IMR-90 (cell line): ENCODE data around the gene IL3RA. TPM values are rescaled to one million over a fixed set of nuclear protein-coding genes. Genes with fewer than 3 reads are reported as not detected.

ENCODE experiments used
- ATAC-seq: fragments of 200-7000 bp; cut with Tn5 transposase; 2 replicates; pipeline ENCODE4 v1.9.1; 2020; ENCODE audit warnings: low read depth, mild to moderate bottlenecking, moderate library complexity
- BruUV-seq: library from RNA; stranded (reverse); fragments of 400-500 nt; replicated peaks from 2 replicates; lab custom pipeline; 2021; lab: Mats Ljungman, UMichigan
- CTCF ChIA-PET: fragments of 300-600 bp; formaldehyde crosslinking; extraction: SDS; loops from one replicate; lab custom pipeline; 2021; ENCODE audit warnings: antibody characterized with exemption; lab: Yijun Ruan, JAX
- POLR2A ChIA-PET: fragments of 300-600 bp; sonication (Branson Sonifier 250); formaldehyde crosslinking; loops from one replicate; lab custom pipeline; 2022; ENCODE audit warnings: antibody characterized with exemption; ENCODE audit not compliant: unreplicated experiment; lab: Charles Lee
- DNase-seq: peaks from one replicate; pipeline ENCODE4 v3.0.0; 2013
- H2AFZ ChIP-seq: replicated peaks from 2 replicates; pipeline ENCODE3; 2013; ENCODE audit warnings: low read length, mild to moderate bottlenecking; ENCODE audit not compliant: poor library complexity
- H2AK5ac ChIP-seq: 2 replicates; pipeline ENCODE4 v1.6.1; 2013; ENCODE audit warnings: low read depth, low read length, inconsistent platforms
- H2AK9ac ChIP-seq: replicated peaks from 2 replicates; pipeline ENCODE3; 2013; ENCODE audit warnings: mild to moderate bottlenecking, low read depth, low read length, moderate library complexity; ENCODE audit not compliant: poor library complexity
- H2BK120ac ChIP-seq: 2 replicates; pipeline ENCODE4 v1.6.1; 2013; ENCODE audit warnings: low read depth, low read length, inconsistent platforms
- H2BK15ac ChIP-seq: 3 replicates; pipeline ENCODE4 v1.6.1; 2013; ENCODE audit warnings: low read depth, low read length, inconsistent platforms
- H2BK20ac ChIP-seq: 2 replicates; pipeline ENCODE4 v1.6.1; 2013; ENCODE audit warnings: low read depth, mild to moderate bottlenecking, inconsistent platforms, low read length, moderate library complexity
- H2BK5ac ChIP-seq: 2 replicates; pipeline ENCODE4 v1.6.1; 2013; ENCODE audit warnings: mild to moderate bottlenecking, low read depth, low read length, inconsistent platforms; ENCODE audit not compliant: poor library complexity, severe bottlenecking
- H3K14ac ChIP-seq: replicated peaks from 2 replicates; pipeline ENCODE4 v1.6.1; 2013; ENCODE audit warnings: low read depth, low read length, inconsistent platforms
- H3K18ac ChIP-seq: 2 replicates; pipeline ENCODE4 v1.6.1; 2013; ENCODE audit warnings: low read depth, low read length, control low read depth
- H3K23ac ChIP-seq: 2 replicates; pipeline ENCODE4 v1.6.1; 2013; ENCODE audit warnings: low read depth, low read length, inconsistent platforms
- H3K27ac ChIP-seq: 2 replicates; pipeline ENCODE4 v1.5.1; 2013; ENCODE audit warnings: mild to moderate bottlenecking, control low read depth, low read length; ENCODE audit not compliant: insufficient read depth
- H3K27me3 ChIP-seq: 2 replicates; pipeline ENCODE4 v1.6.1; 2013; ENCODE audit warnings: low read length; ENCODE audit not compliant: control insufficient read depth, insufficient read depth
- H3K36me3 ChIP-seq: 2 replicates; pipeline ENCODE4 v1.6.1; 2013; ENCODE audit warnings: low read length, mixed read lengths; ENCODE audit not compliant: control insufficient read depth, insufficient read depth
- H3K4ac ChIP-seq: 2 replicates; pipeline ENCODE4 v1.6.1; 2013; ENCODE audit warnings: low read depth, low read length, inconsistent platforms
- H3K4me1 ChIP-seq: 2 replicates; pipeline ENCODE4 v1.6.1; 2013; ENCODE audit warnings: low read length, mixed read lengths; ENCODE audit not compliant: control insufficient read depth, insufficient read depth
- H3K4me2 ChIP-seq: 2 replicates; pipeline ENCODE4 v1.6.1; 2013; ENCODE audit warnings: low read depth, mild to moderate bottlenecking, control low read depth, low read length, moderate library complexity
- H3K4me3 ChIP-seq: 2 replicates; pipeline ENCODE4 v1.5.1; 2013; ENCODE audit warnings: low read depth, mild to moderate bottlenecking, control low read depth, low read length, moderate library complexity; ENCODE audit not compliant: insufficient read depth
- H3K56ac ChIP-seq: 2 replicates; pipeline ENCODE4 v1.6.1; 2013; ENCODE audit warnings: low read length, inconsistent platforms; ENCODE audit not compliant: insufficient read depth; ENCODE audit errors: extremely low read depth
- H3K79me1 ChIP-seq, 2 experiments: 2 replicates each; pipeline ENCODE4 v1.6.1; 2013; ENCODE audit warnings: low read length in 2 of 2, inconsistent platforms in 1 of 2, low read depth in 1 of 2
- H3K9ac ChIP-seq: 2 replicates; pipeline ENCODE4 v1.6.1; 2013; ENCODE audit warnings: low read depth, low read length, control low read depth
- H3K9me1 ChIP-seq: 2 replicates; pipeline ENCODE4 v1.6.1; 2013; ENCODE audit warnings: low read length, inconsistent platforms; ENCODE audit not compliant: insufficient read depth
- H3K9me3 ChIP-seq: 2 replicates; pipeline ENCODE4 v1.6.1; 2013; ENCODE audit warnings: low read length; ENCODE audit not compliant: control insufficient read depth, insufficient read depth
- H4K20me1 ChIP-seq: 2 replicates; pipeline ENCODE4 v1.6.1; 2013; ENCODE audit warnings: low read length, inconsistent platforms; ENCODE audit not compliant: insufficient read depth
- H4K5ac ChIP-seq: 2 replicates; pipeline ENCODE4 v1.6.1; 2013; ENCODE audit warnings: mild to moderate bottlenecking, low read depth, low read length, control low read depth
- H4K8ac ChIP-seq, 2 experiments: 2 replicates each; pipeline ENCODE4 v1.6.1; 2013; ENCODE audit warnings: low read depth in 2 of 2, low read length in 2 of 2, control low read depth in 1 of 2, inconsistent platforms in 1 of 2
- H4K91ac ChIP-seq: 2 replicates; pipeline ENCODE4 v1.6.1; 2013; ENCODE audit warnings: low read depth, low read length, inconsistent platforms; ENCODE audit not compliant: insufficient read depth
- BHLHE40 ChIP-seq: fragments of 150-350 bp; IDR thresholded peaks from 2 replicates; pipeline ENCODE4 v1.6.1; 2016; ENCODE audit warnings: mild to moderate bottlenecking, low read depth, low read length
- CEBPB ChIP-seq: IDR thresholded peaks from 2 replicates; pipeline ENCODE4 v1.6.1; 2012; ENCODE audit warnings: low read depth, low read length, improper control_type of control experiment
- CHD1 ChIP-seq: IDR thresholded peaks from 2 replicates; pipeline ENCODE4 v1.6.1; 2012; ENCODE audit warnings: low read depth, low read length, improper control_type of control experiment
- CTCF ChIP-seq: conservative IDR thresholded peaks from 2 replicates; pipeline ENCODE4 v1.5.1; 2012; ENCODE audit warnings: mild to moderate bottlenecking, low read depth, low read length, improper control_type of control experiment
- ELK1 ChIP-seq: fragments of 150-350 bp; IDR thresholded peaks from 2 replicates; pipeline ENCODE4 v1.6.1; 2016; ENCODE audit warnings: low read depth, mild to moderate bottlenecking, low read length, moderate library complexity, borderline replicate concordance
- FOS ChIP-seq: fragments of 150-350 bp; IDR thresholded peaks from 2 replicates; pipeline ENCODE4 v1.6.1; 2016; ENCODE audit warnings: low read depth, low read length
- MAFK ChIP-seq: IDR thresholded peaks from 2 replicates; pipeline ENCODE4 v1.6.1; 2012; ENCODE audit warnings: low read depth, low read length, improper control_type of control experiment
- MAZ ChIP-seq: IDR thresholded peaks from 2 replicates; pipeline ENCODE4 v1.6.1; 2012; ENCODE audit warnings: low read depth, mild to moderate bottlenecking, low read length, improper control_type of control experiment, moderate library complexity, borderline replicate concordance
- MXI1 ChIP-seq: IDR thresholded peaks from 2 replicates; pipeline ENCODE4 v1.6.1; 2012; ENCODE audit warnings: low read depth, mild to moderate bottlenecking, low read length, moderate library complexity, borderline replicate concordance
- NFE2L2 ChIP-seq: fragments of 150-350 bp; IDR thresholded peaks from 2 replicates; pipeline ENCODE4 v1.6.1; 2016; ENCODE audit warnings: low read depth, mild to moderate bottlenecking, low read length
- POLR2A ChIP-seq: IDR thresholded peaks from 2 replicates; pipeline ENCODE4 v1.6.1; 2012; ENCODE audit warnings: mild to moderate bottlenecking, low read depth, low read length
- RAD21 ChIP-seq: IDR thresholded peaks from 2 replicates; pipeline ENCODE4 v1.6.1; 2012; ENCODE audit warnings: low read length, improper control_type of control experiment
- RCOR1 ChIP-seq: IDR thresholded peaks from 2 replicates; pipeline ENCODE4 v1.6.1; 2012; ENCODE audit warnings: mild to moderate bottlenecking, low read length, improper control_type of control experiment; ENCODE audit not compliant: insufficient replicate concordance
- RFX5 ChIP-seq: IDR thresholded peaks from 2 replicates; pipeline ENCODE4 v1.8.0; 2012; ENCODE audit warnings: low read depth, mild to moderate bottlenecking, low read length, moderate library complexity
- SMC3 ChIP-seq: fragments of 150-350 bp; IDR thresholded peaks from 2 replicates; pipeline ENCODE4 v1.6.1; 2016; ENCODE audit warnings: low read depth, mild to moderate bottlenecking, antibody characterized with exemption, low read length, moderate library complexity
- WGBS, 2 experiments: methylation state at CpG; one replicate each; pipeline versions ENCODE4 v1.1.5 to v1.1.7; 2013; ENCODE audit warnings: missing lambda C conversion rate in 2 of 2; ENCODE audit not compliant: insufficient read length in 1 of 2; ENCODE audit errors: extremely low coverage in 2 of 2; 5-methylcytosine and 5-hydroxymethylcytosine counted together
- dilution Hi-C: fragments of 300-500 bp; cut with HindIII; formaldehyde crosslinking; loops from one replicate; pipeline ENCODE4 v1.14.3; 2018; ENCODE audit warnings: low sequenced_read_pairs; ENCODE audit not compliant: unreplicated experiment
- in situ Hi-C: fragments of 300-500 bp; cut with MboI; formaldehyde crosslinking; loops from 3 replicates; pipeline ENCODE4 v1.14.3; 2019; ENCODE audit warnings: low sequenced_read_pairs, inconsistent platforms, mixed read lengths
- intact Hi-C: fragments of 100-400 bp; cut with micrococcal nuclease; formaldehyde crosslinking; loops from 2 replicates; pipeline ENCODE4 v1.10.0; 2022
- polyA plus RNA-seq, 3 experiments: library from polyadenylated mRNA; depleted of rRNA; stranded (reverse); fragments of >200 nt; gene quantifications; 2 replicates each; pipeline ENCODE4 v1.2.3, GENCODE V29; 2012; ENCODE audit warnings: low replicate concordance in 1 of 3
- total RNA-seq: library from RNA; depleted of rRNA; stranded (reverse); fragments of >200 nt; gene quantifications from 2 replicates; pipeline ENCODE4 v1.2.3, GENCODE V29; 2012
- TF ChIP-seq, protein P1 (sequence below): fragments of 150-350 bp; IDR thresholded peaks from 2 replicates; pipeline ENCODE4 v1.6.1; 2017; ENCODE audit warnings: mild to moderate bottlenecking, antibody characterized with exemption, low read length, low read depth

IL3RA gene
- total and polyA plus RNA-seq, 2 of the 4 experiments (the other 2 are of a cell fraction) = not detected

- H3K23ac ChIP-seq = no peak overlapping the region
- H4K8ac ChIP-seq = no peak overlapping the region
- H3K4me2 ChIP-seq = no peak overlapping the region
- H2AFZ ChIP-seq = no peak overlapping the region
- no peak overlapping the region for H3K14ac ChIP-seq
- no peak overlapping the region for H3K4ac ChIP-seq
- no peak overlapping the region for H2BK20ac ChIP-seq
- POLR2A ChIA-PET = no interaction called here
- H2AK9ac ChIP-seq = no peak overlapping the region
- dilution Hi-C loops = no loop called here
- TF ChIP-seq BHLHE40 = no peak
- no peak for TF ChIP-seq CEBPB
- no peak for TF ChIP-seq ELK1
- TF ChIP-seq MAFK = no peak
- TF ChIP-seq FOS = no peak
- no peak for TF ChIP-seq CHD1
- no peak for TF ChIP-seq MAZ
- TF ChIP-seq MXI1 = no peak
- TF ChIP-seq RCOR1 = no peak
- no peak for TF ChIP-seq RFX5
- no peak for TF ChIP-seq NFE2L2
- no peak for TF ChIP-seq POLR2A
- no peak for TF ChIP-seq RAD21
- no peak for TF ChIP-seq CTCF
- TF ChIP-seq, protein P1, sequence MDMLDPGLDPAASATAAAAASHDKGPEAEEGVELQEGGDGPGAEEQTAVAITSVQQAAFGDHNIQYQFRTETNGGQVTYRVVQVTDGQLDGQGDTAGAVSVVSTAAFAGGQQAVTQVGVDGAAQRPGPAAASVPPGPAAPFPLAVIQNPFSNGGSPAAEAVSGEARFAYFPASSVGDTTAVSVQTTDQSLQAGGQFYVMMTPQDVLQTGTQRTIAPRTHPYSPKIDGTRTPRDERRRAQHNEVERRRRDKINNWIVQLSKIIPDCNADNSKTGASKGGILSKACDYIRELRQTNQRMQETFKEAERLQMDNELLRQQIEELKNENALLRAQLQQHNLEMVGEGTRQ = no peak
- TF ChIP-seq SMC3 = no peak
- H2AK5ac ChIP-seq = no peak overlapping the region
- ATAC-seq (no peak), DNase-seq (no peak)
- no peaks in the 10 kb centered on the region for H3K4me1 ChIP-seq
- H3K4me3 ChIP-seq = no peak overlapping the region
- no peaks in the 10 kb centered on the region for H4K20me1 ChIP-seq
- in situ Hi-C loops = no loop called here
- H3K9me3 ChIP-seq = peaks cover 37% of the 10 kb centered on the region
- no peak overlapping the region for H2BK120ac ChIP-seq
- H3K9me1 ChIP-seq = no peaks in the 10 kb centered on the region
- H3K9ac ChIP-seq = no peak overlapping the region
- H2BK15ac ChIP-seq = no peak overlapping the region
- H3K27me3 ChIP-seq = no peaks in the 10 kb centered on the region
- no peak overlapping the region for H3K27ac ChIP-seq
- no peak overlapping the region for H2BK5ac ChIP-seq
- H3K56ac ChIP-seq = no peak overlapping the region
- no peak overlapping the region for H4K91ac ChIP-seq
- WGBS, 2 experiments = 67 to 100% methylated on average over 1 to 7 of the region's 9 CpGs
- intact Hi-C loops = no loop called here
- no peak overlapping the region for H4K5ac ChIP-seq
- no TSS peak for BruUV-seq
- no peaks in the 10 kb centered on the region for H3K79me1 ChIP-seq
- CTCF ChIA-PET = no interaction called here
- H3K36me3 ChIP-seq = no peaks in the 10 kb centered on the region
- no peak overlapping the region for H3K18ac ChIP-seq
Measured at GRCh38 chrX:1291110-1291740, 45.4 kb upstream of the IL3RA start.
